ENCODE measurements around the gene ST3GAL6.

Gene ST3GAL6

DNA sequence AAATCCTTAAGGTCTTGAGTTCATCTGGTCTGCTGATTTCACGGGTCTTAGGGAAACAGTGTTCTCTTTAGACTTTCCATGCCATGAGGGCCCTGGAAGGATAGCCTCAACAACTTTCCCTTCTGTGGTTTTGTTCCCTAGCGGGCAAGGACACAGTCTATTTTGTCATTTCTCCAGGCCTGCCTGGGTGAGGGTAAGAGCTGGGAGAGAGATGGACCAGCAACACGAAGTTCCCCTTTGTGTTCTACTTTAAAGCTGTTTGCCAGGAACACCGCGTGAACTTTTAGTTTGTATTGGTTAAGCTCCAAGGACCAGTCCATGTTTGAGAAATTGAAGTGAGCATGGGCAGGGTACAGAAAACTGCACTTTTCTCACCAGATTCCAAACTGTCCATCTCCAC lies 20.9 kb downstream of the ST3GAL6 start:
- no peaks in the 10 kb centered on the region for H3K27me3 ChIP-seq (ENCODE audit: insufficient read depth, low read length)
- H3K9me3 ChIP-seq (ENCODE audit: low read length) = no peaks in the 10 kb centered on the region
- no peaks in the 10 kb centered on the region for H3K9me2 ChIP-seq (ENCODE audit: low read depth, low read length)
- TF ChIP-seq EZH2 (IDR thresholded peaks at IDR 0.05; ENCODE audit: borderline replicate concordance, low read length) = no peak
- TF ChIP-seq, protein P1, sequence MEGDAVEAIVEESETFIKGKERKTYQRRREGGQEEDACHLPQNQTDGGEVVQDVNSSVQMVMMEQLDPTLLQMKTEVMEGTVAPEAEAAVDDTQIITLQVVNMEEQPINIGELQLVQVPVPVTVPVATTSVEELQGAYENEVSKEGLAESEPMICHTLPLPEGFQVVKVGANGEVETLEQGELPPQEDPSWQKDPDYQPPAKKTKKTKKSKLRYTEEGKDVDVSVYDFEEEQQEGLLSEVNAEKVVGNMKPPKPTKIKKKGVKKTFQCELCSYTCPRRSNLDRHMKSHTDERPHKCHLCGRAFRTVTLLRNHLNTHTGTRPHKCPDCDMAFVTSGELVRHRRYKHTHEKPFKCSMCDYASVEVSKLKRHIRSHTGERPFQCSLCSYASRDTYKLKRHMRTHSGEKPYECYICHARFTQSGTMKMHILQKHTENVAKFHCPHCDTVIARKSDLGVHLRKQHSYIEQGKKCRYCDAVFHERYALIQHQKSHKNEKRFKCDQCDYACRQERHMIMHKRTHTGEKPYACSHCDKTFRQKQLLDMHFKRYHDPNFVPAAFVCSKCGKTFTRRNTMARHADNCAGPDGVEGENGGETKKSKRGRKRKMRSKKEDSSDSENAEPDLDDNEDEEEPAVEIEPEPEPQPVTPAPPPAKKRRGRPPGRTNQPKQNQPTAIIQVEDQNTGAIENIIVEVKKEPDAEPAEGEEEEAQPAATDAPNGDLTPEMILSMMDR (IDR thresholded peaks at IDR 0.05; ENCODE audit: low read length) = no peak
- H3K4me1 ChIP-seq (ENCODE audit: insufficient read depth, low read length, severe bottlenecking) = no peaks in the 10 kb centered on the region
- H2AFZ ChIP-seq (ENCODE audit: low read length) = no peak overlapping the region
- H3K9ac ChIP-seq (ENCODE audit: low read length) = no peak overlapping the region
- no peaks in the 10 kb centered on the region for H3F3A ChIP-seq (ENCODE audit: insufficient read depth, low read length)
- no peaks in the 10 kb centered on the region for H3K79me2 ChIP-seq (ENCODE audit: insufficient read depth, low read length)
- H3K36me3 ChIP-seq (ENCODE audit: insufficient read depth, low read length) = no peaks in the 10 kb centered on the region
- H3K4me2 ChIP-seq (ENCODE audit: low read length) = no peak overlapping the region
- no peak overlapping the region for H3K27ac ChIP-seq (ENCODE audit: low read depth, low read length, poor library complexity, severe bottlenecking)
- no peak overlapping the region for H3K4me3 ChIP-seq (ENCODE audit: low read depth, low read length, poor library complexity, severe bottlenecking)
- H4K20me1 ChIP-seq (ENCODE audit: insufficient read depth, low read length) = no peaks in the 10 kb centered on the region

DNA sequence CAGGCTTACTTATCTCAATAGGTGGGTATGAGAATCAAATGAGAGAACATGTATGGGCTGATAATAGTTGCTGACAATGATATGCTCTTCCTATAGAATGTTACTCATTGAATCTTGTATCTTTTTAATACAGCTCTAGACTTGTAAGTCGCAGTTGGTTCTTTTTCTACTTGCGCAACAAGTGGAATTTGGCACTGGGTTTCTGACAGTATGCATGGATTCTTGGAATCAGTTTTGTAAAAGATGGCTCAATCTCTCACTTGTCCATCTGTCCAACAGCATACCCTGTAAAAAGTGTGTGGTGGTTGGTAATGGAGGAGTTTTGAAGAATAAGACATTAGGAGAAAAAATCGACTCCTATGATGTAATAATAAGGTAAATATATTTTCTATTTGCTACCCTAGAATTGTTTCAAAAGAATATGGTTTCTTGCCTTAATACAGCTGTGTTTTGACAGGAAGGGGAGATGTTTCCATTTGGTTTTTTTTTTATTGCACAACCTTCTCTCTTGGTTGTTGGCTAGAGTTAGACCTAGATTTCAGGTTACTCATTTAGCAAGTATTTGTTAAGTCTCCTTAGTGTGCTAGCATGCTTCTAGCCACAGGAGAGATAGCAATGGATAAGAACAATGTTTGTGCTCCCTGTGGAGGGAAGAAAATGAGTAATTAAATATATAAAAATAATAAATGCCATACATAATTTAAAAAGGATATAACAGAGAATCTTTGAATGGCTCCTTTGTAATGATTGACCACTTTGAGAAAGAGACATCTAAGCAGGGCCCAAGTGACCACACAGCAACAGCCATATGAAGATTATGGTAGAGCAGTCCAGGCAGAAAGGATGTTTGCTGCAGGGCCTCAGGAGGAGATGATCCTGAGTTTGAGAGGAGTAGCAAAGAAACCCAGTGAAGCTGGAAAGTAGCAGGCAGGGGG lies 21.8 kb downstream of the ST3GAL6 start:
- Histone ChIP-seq H4K20me1 (ENCODE audit: insufficient read depth, low read length) (no peaks in the 10 kb centered on the region), H3K9me2 (ENCODE audit: low read depth, low read length) (no peaks in the 10 kb centered on the region), H3K79me2 (ENCODE audit: insufficient read depth, low read length) (no peaks in the 10 kb centered on the region), H3K9ac (ENCODE audit: low read length) (no peak overlapping the region), H3K36me3 (ENCODE audit: insufficient read depth, low read length) (no peaks in the 10 kb centered on the region), H3K9me3 (ENCODE audit: low read length) (no peaks in the 10 kb centered on the region), H3K4me3 (ENCODE audit: low read depth, low read length, poor library complexity, severe bottlenecking) (no peak overlapping the region), H3F3A (ENCODE audit: insufficient read depth, low read length) (no peaks in the 10 kb centered on the region), H3K4me1 (ENCODE audit: insufficient read depth, low read length, severe bottlenecking) (no peaks in the 10 kb centered on the region), H3K27me3 (ENCODE audit: insufficient read depth, low read length) (no peaks in the 10 kb centered on the region), H2AFZ (ENCODE audit: low read length) (no peak overlapping the region), H3K27ac (ENCODE audit: low read depth, low read length, poor library complexity, severe bottlenecking) (no peak overlapping the region), H3K4me2 (ENCODE audit: low read length) (no peak overlapping the region)
- TF ChIP-seq EZH2 (IDR thresholded peaks at IDR 0.05; ENCODE audit: borderline replicate concordance, low read length) = no peak
- TF ChIP-seq, protein P1 (IDR thresholded peaks at IDR 0.05; ENCODE audit: low read length) = no peak

DNA sequence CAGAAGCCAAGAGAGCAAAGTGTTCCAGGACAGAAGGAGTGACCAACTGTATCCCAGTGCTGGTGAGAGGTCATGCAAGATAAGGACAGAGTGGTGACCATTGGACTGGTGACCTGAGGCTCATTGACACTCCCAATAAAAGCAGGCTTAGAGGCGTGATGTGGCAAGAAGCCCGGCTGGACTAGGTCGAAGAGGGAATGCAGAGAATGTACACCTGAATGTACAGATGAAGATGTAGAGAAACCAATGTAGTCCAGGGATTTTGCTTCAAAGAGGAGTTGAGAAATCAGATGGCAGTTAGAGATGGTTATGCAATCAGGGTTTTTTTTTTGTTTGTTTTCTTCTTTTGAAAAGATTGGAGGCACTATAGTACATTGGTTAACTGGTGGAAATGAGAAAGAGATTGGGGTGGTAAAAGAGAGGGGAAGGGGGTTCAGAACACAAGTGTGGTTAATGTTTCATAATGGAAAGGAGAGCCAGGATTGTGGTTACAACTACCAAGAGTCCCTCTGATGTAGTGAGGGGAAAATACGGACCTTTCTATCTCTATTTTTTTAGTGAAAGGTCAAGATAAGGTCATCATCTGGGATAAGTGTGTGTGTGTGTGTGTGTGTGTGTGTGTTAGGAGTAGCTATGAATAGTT lies 23.3 kb downstream of the ST3GAL6 start:
- Histone ChIP-seq H4K20me1 (ENCODE audit: insufficient read depth, low read length) (no peaks in the 10 kb centered on the region), H3K79me2 (ENCODE audit: insufficient read depth, low read length) (no peaks in the 10 kb centered on the region), H3K4me2 (ENCODE audit: low read length) (no peak overlapping the region), H3K9me3 (ENCODE audit: low read length) (no peaks in the 10 kb centered on the region), H3K27ac (ENCODE audit: low read depth, low read length, poor library complexity, severe bottlenecking) (no peak overlapping the region), H3K4me1 (ENCODE audit: insufficient read depth, low read length, severe bottlenecking) (no peaks in the 10 kb centered on the region), H3K27me3 (ENCODE audit: insufficient read depth, low read length) (no peaks in the 10 kb centered on the region), H3K9me2 (ENCODE audit: low read depth, low read length) (no peaks in the 10 kb centered on the region), H3K4me3 (ENCODE audit: low read depth, low read length, poor library complexity, severe bottlenecking) (no peak overlapping the region), H3K9ac (ENCODE audit: low read length) (no peak overlapping the region), H3K36me3 (ENCODE audit: insufficient read depth, low read length) (no peaks in the 10 kb centered on the region), H2AFZ (ENCODE audit: low read length) (no peak overlapping the region), H3F3A (ENCODE audit: insufficient read depth, low read length) (no peaks in the 10 kb centered on the region)
- TF ChIP-seq, protein P1 (IDR thresholded peaks at IDR 0.05; ENCODE audit: low read length) = no peak
- TF ChIP-seq EZH2 (IDR thresholded peaks at IDR 0.05; ENCODE audit: borderline replicate concordance, low read length) = no peak
